A549 (cell line): Measurements from ENCODE around the gene SPSB2.

ENCODE experiments used
- RAD21 ChIP-seq, 2 experiments: fragments of >200 bp in 1 of 2; sonication (Bioruptor Twin) in 1 of 2; formaldehyde crosslinking in 1 of 2; IDR thresholded peaks in 1 of 2; conservative IDR thresholded peaks in 1 of 2; 2 replicates in 1 of 2; 3 replicates in 1 of 2; pipeline ENCODE4 v1.6.1; 2012 to 2018; ENCODE audit warnings: inconsistent platforms in 1 of 2
- RFX5 ChIP-seq: fragments of 450-650 bp; IDR thresholded peaks from 2 replicates; pipeline ENCODE4 v1.7.1; 2014; ENCODE audit warnings: antibody characterized with exemption, mild to moderate bottlenecking, moderate library complexity
- ZC3H11A ChIP-seq: fragments of 450-650 bp; IDR thresholded peaks from 2 replicates; pipeline ENCODE4 v1.6.1; 2014; ENCODE audit warnings: antibody characterized with exemption, mild to moderate bottlenecking
- TF ChIP-seq, protein P1 (sequence below): fragments of >200 bp; sonication (Bioruptor Twin); formaldehyde crosslinking; IDR thresholded peaks from 3 replicates; pipeline ENCODE4 v1.5.1; 2016

DNA sequence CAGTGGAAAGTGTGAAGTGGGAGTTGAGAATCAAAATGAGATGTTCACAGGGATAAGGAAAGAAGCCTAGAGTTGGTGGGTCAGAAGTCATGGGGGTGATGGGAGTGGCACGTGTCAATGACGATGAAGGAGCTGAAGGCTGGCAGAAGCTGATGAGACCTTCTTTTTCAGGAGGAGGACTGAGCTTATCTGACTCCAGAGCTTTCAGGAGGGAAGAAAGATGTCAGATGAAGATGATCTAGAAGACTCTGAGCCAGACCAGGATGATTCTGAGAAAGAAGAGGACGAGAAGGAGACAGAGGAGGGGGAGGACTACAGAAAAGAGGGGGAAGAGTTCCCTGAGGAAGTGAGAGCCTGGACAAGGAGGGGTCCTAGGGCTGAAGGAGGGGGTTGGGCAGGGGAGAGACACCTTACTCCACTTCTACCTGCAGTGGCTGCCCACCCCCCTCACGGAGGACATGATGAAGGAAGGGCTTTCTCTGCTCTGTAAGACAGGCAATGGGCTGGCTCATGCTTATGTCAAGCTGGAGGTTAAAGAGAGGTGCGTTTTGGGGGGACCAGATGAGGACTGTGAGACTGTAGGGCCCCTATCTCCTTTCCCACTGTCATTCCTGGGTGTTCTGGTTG, 32.4 kb upstream of the SPSB2 start:
- no peak for TF ChIP-seq ZC3H11A
- no peak for TF ChIP-seq RFX5
- no peak for TF ChIP-seq RAD21 (conservative IDR thresholded peaks at IDR 0.05 in 1 of 2, IDR thresholded peaks at IDR 0.05 in 1 of 2)
- TF ChIP-seq, protein P1, sequence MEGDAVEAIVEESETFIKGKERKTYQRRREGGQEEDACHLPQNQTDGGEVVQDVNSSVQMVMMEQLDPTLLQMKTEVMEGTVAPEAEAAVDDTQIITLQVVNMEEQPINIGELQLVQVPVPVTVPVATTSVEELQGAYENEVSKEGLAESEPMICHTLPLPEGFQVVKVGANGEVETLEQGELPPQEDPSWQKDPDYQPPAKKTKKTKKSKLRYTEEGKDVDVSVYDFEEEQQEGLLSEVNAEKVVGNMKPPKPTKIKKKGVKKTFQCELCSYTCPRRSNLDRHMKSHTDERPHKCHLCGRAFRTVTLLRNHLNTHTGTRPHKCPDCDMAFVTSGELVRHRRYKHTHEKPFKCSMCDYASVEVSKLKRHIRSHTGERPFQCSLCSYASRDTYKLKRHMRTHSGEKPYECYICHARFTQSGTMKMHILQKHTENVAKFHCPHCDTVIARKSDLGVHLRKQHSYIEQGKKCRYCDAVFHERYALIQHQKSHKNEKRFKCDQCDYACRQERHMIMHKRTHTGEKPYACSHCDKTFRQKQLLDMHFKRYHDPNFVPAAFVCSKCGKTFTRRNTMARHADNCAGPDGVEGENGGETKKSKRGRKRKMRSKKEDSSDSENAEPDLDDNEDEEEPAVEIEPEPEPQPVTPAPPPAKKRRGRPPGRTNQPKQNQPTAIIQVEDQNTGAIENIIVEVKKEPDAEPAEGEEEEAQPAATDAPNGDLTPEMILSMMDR = no peak
